PC-3 (cell line): Measurements from ENCODE around the gene ATG4B.

ENCODE experiments used
- EZH2phosphoT487 ChIP-seq: fragments of 300-600 bp; sonication (generic); IDR thresholded peaks from 2 replicates; pipeline ENCODE4 v1.6.1; 2018; ENCODE audit warnings: mild to moderate bottlenecking, antibody characterized with exemption, low read length, borderline replicate concordance
- TF ChIP-seq, protein P1 (sequence below): fragments of 300-600 bp; sonication (generic); conservative IDR thresholded peaks from 2 replicates; pipeline ENCODE4 v1.5.1; 2017; ENCODE audit warnings: antibody characterized with exemption, low read depth, mild to moderate bottlenecking, low read length

DNA sequence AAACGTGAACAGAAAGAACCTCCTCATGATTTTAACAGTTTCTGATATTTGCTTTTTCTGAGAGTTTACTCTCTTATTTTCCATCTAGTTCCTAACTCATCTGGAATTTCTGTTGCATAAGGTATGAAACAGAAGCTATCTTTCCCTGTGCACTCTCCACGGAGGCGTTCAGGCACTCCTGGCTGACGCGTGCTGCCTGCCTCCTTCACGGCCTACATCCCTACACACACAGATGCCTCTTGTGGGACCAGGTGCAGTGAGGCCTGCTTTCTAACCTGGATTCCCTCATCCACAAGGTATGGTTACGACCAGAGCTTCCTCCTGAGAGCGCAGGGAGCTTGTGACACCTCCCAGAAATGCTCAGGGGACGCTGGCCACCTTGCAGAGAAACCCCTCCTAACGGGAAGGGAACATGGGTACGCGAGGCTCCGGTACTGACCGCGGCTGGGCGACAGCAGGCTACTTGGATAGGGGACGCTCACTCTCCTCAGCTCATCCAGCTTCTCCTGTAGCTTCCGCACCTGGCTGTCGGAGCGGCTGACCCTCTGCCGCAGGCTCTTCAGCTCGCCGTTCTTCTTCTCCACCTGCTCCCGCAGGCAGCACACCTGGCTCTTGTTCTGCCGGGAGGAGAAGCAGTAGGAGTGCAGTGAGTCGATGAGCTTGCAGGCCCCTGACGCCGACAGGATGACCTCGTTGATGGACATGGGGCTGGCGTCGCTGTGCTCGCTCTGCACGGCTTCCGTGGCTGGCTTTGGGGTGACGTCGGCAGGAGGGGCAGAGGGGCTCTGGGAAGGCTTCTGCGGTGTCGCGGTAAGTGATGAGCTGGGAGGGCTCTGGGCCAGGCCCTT, 4.8 kb upstream of the ATG4B start:
- TF ChIP-seq, protein P1, sequence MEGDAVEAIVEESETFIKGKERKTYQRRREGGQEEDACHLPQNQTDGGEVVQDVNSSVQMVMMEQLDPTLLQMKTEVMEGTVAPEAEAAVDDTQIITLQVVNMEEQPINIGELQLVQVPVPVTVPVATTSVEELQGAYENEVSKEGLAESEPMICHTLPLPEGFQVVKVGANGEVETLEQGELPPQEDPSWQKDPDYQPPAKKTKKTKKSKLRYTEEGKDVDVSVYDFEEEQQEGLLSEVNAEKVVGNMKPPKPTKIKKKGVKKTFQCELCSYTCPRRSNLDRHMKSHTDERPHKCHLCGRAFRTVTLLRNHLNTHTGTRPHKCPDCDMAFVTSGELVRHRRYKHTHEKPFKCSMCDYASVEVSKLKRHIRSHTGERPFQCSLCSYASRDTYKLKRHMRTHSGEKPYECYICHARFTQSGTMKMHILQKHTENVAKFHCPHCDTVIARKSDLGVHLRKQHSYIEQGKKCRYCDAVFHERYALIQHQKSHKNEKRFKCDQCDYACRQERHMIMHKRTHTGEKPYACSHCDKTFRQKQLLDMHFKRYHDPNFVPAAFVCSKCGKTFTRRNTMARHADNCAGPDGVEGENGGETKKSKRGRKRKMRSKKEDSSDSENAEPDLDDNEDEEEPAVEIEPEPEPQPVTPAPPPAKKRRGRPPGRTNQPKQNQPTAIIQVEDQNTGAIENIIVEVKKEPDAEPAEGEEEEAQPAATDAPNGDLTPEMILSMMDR = no peak
- no peak for TF ChIP-seq EZH2phosphoT487
